ENCODE data around the gene TAAR5. TPM values are rescaled to one million over a fixed set of nuclear protein-coding genes. Genes with fewer than 3 reads are reported as not detected.
"Not testable (repeated sequence)": the region's sequence is repeated elsewhere in the genome, so short reads cannot be mapped to it uniquely, and the experiment has no call there.

TAAR5 gene
- not detected for total RNA-seq
- not detected for polyA plus RNA-seq
- long read RNA-seq, donor 1, result 0 reads
- long read RNA-seq, donor 2, result 0 reads

- 64 to 72% (median 64%) methylated on average over 5 of the region's 5 CpGs for WGBS, 3 donors
- no peaks in the 10 kb centered on the region for H3K4me1 ChIP-seq
- intact Hi-C loops (cut with DNase I), result no loop called here
- H3K9me3 ChIP-seq, result no peaks in the 10 kb centered on the region
- ATAC-seq (no peak), DNase-seq (no peak)
- H3K4me3 ChIP-seq, result no peak within 1 kb of the TSS
- H3K36me3 ChIP-seq (ENCODE audit: insufficient read depth in 1 of 2, low read depth in 1 of 2), result no peaks in the 10 kb centered on the region
- H3K27me3 ChIP-seq (ENCODE audit: insufficient read depth in 3 of 3, low read length in 2 of 3), result no peaks in the 10 kb centered on the region
- no peak within 1 kb of the TSS for H3K27ac ChIP-seq
- no peak for TF ChIP-seq CTCF (IDR thresholded peaks at IDR 0.05)
Measured at GRCh38 chr6:132589454-132589853, at the start of gene TAAR5. TSS of gene TAAR5 (minus strand) at chr6:132589741. CDS start at chr6:132589686, 55 bp downstream.

GRCh38 chr6:132637135-132637534 is 47.6 kb upstream of the TAAR5 start:
- H3K9me3 ChIP-seq; H3K36me3 ChIP-seq (ENCODE audit: insufficient read depth in 1 of 2, low read depth in 1 of 2); H3K27me3 ChIP-seq (ENCODE audit: insufficient read depth in 3 of 3, low read length in 2 of 3); H3K4me1 ChIP-seq; H3K27ac ChIP-seq; intact Hi-C loops (cut with DNase I); DNase-seq; H3K4me3 ChIP-seq; ATAC-seq: not testable (repeated sequence)
- 84 to 96% (median 85%) methylated on average over 1 of the region's 1 CpG for WGBS, 3 donors

GRCh38 chr6:132635906-132636305 is 46.4 kb upstream of the TAAR5 start:
- H3K4me3 ChIP-seq; intact Hi-C loops (cut with DNase I); H3K4me1 ChIP-seq; H3K27me3 ChIP-seq (ENCODE audit: insufficient read depth in 3 of 3, low read length in 2 of 3); DNase-seq; H3K36me3 ChIP-seq (ENCODE audit: insufficient read depth in 1 of 2, low read depth in 1 of 2); H3K27ac ChIP-seq; H3K9me3 ChIP-seq; ATAC-seq: not testable (repeated sequence)
- WGBS, 3 donors, result 78 to 90% (median 84%) methylated on average over 3 of the region's 3 CpGs

- WGBS, 3 donors, result 22 to 32% (median 28%) methylated on average over 3 of the region's 3 CpGs
- H3K27ac ChIP-seq; H3K4me3 ChIP-seq; H3K9me3 ChIP-seq; H3K4me1 ChIP-seq; intact Hi-C loops (cut with DNase I); DNase-seq; ATAC-seq; H3K36me3 ChIP-seq (ENCODE audit: insufficient read depth in 1 of 2, low read depth in 1 of 2); H3K27me3 ChIP-seq (ENCODE audit: insufficient read depth in 3 of 3, low read length in 2 of 3): not testable (repeated sequence)
Measured at GRCh38 chr6:132635288-132635687, 45.7 kb upstream of the TAAR5 start.

- no peak for DNase-seq
- 70 to 71% (median 70%) methylated on average over 4 of the region's 4 CpGs for WGBS, 3 donors
- TF ChIP-seq CTCF (IDR thresholded peaks at IDR 0.05), result no peak
- no peaks in the 10 kb centered on the region for H3K36me3 ChIP-seq (ENCODE audit: insufficient read depth in 1 of 2, low read depth in 1 of 2)
- no peaks in the 10 kb centered on the region for H3K4me1 ChIP-seq
- no peak overlapping the region for H3K27ac ChIP-seq
- H3K4me3 ChIP-seq, result no peak overlapping the region
- intact Hi-C loops (cut with DNase I), result no loop called here
- no peaks in the 10 kb centered on the region for H3K9me3 ChIP-seq
- no peaks in the 10 kb centered on the region for H3K27me3 ChIP-seq (ENCODE audit: insufficient read depth in 3 of 3, low read length in 2 of 3)
- ATAC-seq, result no peak
Measured at GRCh38 chr6:132634796-132635195, 45.3 kb upstream of the TAAR5 start.

- Histone ChIP-seq H3K4me1 (no peaks in the 10 kb centered on the region), H3K27ac (no peak overlapping the region), H3K36me3 (ENCODE audit: insufficient read depth in 1 of 2, low read depth in 1 of 2) (no peaks in the 10 kb centered on the region), H3K9me3 (no peaks in the 10 kb centered on the region), H3K4me3 (no peak overlapping the region), H3K27me3 (ENCODE audit: insufficient read depth in 3 of 3, low read length in 2 of 3) (no peaks in the 10 kb centered on the region)
- DNase-seq (no peak), ATAC-seq (no peak)
- no peak for TF ChIP-seq CTCF (IDR thresholded peaks at IDR 0.05)
- 73 to 89% (median 86%) methylated on average over 2 of the region's 2 CpGs for WGBS, 3 donors
- intact Hi-C loops (cut with DNase I), result no loop called here
Measured at GRCh38 chr6:132633362-132633761, 43.8 kb upstream of the TAAR5 start.
